ENCODE results near the gene ARHGEF3.

DNA sequence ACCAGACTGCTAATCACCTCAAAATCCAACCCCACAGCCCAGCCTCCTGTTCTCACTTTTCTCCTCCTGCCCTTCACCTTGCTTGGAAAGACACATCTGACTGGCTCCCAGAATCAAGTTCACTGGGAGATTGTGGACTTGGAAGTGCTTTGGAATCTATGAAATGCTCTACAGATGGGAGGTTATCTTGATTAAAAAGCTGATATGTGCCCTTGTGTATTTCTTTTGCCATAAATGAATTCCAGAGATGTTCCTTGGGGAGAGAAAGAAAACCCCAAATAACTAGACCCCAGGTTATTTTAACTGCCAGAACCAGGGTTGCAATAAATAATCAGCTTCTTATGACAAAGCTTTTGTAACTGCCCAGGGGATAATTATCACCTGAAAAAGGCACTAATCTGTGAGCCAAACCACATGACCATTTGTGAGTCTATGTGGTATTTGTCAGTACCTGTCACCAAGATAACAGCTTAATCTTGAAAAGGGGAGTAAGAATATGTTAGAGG lies 21.7 kb upstream of the ARHGEF3 start:
- TF ChIP-seq, protein P1, sequence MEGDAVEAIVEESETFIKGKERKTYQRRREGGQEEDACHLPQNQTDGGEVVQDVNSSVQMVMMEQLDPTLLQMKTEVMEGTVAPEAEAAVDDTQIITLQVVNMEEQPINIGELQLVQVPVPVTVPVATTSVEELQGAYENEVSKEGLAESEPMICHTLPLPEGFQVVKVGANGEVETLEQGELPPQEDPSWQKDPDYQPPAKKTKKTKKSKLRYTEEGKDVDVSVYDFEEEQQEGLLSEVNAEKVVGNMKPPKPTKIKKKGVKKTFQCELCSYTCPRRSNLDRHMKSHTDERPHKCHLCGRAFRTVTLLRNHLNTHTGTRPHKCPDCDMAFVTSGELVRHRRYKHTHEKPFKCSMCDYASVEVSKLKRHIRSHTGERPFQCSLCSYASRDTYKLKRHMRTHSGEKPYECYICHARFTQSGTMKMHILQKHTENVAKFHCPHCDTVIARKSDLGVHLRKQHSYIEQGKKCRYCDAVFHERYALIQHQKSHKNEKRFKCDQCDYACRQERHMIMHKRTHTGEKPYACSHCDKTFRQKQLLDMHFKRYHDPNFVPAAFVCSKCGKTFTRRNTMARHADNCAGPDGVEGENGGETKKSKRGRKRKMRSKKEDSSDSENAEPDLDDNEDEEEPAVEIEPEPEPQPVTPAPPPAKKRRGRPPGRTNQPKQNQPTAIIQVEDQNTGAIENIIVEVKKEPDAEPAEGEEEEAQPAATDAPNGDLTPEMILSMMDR (IDR thresholded peaks at IDR 0.05; ENCODE audit: low read depth, low read length) = no peak
- no peak for TF ChIP-seq EZH2phosphoT487 (IDR thresholded peaks at IDR 0.05; ENCODE audit: low read depth)

Data from OCI-LY3 (cell line).